HEK293 (cell line): Measurements from ENCODE around the gene TRAFD1.

Experiments used
- GLI4 ChIP-seq: fragments of 450-650 bp; formaldehyde crosslinking; IDR thresholded peaks from 2 replicates; pipeline ENCODE4 v1.5.1; 2016; ENCODE audit warnings: missing biosample characterization, missing genetic modification characterization
- MEIS1 ChIP-seq: sonication (generic); formaldehyde crosslinking; IDR thresholded peaks from 2 replicates; pipeline ENCODE4 v1.8.1; 2022; ENCODE audit warnings: missing genetic modification reagents, mild to moderate bottlenecking, borderline replicate concordance
- SP2 ChIP-seq: fragments of 450-650 bp; formaldehyde crosslinking; IDR thresholded peaks from 2 replicates; pipeline ENCODE4 v1.5.1; 2016; ENCODE audit warnings: missing biosample characterization, missing genetic modification characterization
- ZNF19 ChIP-seq: fragments of 450-650 bp; formaldehyde crosslinking; IDR thresholded peaks from 2 replicates; pipeline ENCODE4; 2016; ENCODE audit warnings: missing biosample characterization, missing genetic modification characterization, low read depth
- ZNF274 ChIP-seq, 2 experiments: fragments of 200-500 bp in 1 of 2; fragments of 450-650 bp in 1 of 2; sonication (Bioruptor generic) in 1 of 2; formaldehyde crosslinking in 1 of 2; IDR thresholded peaks; 2 replicates each; pipeline versions ENCODE4 v1.5.1 to v1.6.1; 2014 to 2016; ENCODE audit warnings: borderline replicate concordance in 1 of 2, inconsistent platforms in 1 of 2, low read length in 1 of 2, missing biosample characterization in 1 of 2, missing genetic modification characterization in 1 of 2
- ZNF292 ChIP-seq: fragments of 450-650 bp; formaldehyde crosslinking; IDR thresholded peaks from 2 replicates; pipeline ENCODE4 v1.5.1; 2016; ENCODE audit warnings: low read depth, missing biosample characterization, missing genetic modification characterization, borderline replicate concordance
- ZNF561 ChIP-seq: fragments of 450-650 bp; IDR thresholded peaks from 2 replicates; pipeline ENCODE4 v1.5.1; 2018; ENCODE audit warnings: missing biosample characterization, missing genetic modification characterization, borderline replicate concordance
- ZNF658 ChIP-seq: fragments of 450-650 bp; formaldehyde crosslinking; IDR thresholded peaks from 2 replicates; pipeline ENCODE4; 2016; ENCODE audit warnings: missing biosample characterization, missing genetic modification characterization
- ZNF843 ChIP-seq: fragments of 450-650 bp; formaldehyde crosslinking; IDR thresholded peaks from 2 replicates; pipeline ENCODE4 v1.5.1; 2016; ENCODE audit warnings: missing biosample characterization, missing genetic modification characterization
- TF ChIP-seq, protein P1 (sequence below): fragments of 450-650 bp; formaldehyde crosslinking; IDR thresholded peaks from 2 replicates; pipeline ENCODE4 v1.5.1; 2016; ENCODE audit warnings: missing biosample characterization, missing genetic modification characterization
- TF ChIP-seq, protein P2 (sequence below): fragments of 450-650 bp; IDR thresholded peaks from 2 replicates; pipeline ENCODE4 v1.5.1; 2018; ENCODE audit warnings: missing biosample characterization, missing genetic modification characterization

DNA sequence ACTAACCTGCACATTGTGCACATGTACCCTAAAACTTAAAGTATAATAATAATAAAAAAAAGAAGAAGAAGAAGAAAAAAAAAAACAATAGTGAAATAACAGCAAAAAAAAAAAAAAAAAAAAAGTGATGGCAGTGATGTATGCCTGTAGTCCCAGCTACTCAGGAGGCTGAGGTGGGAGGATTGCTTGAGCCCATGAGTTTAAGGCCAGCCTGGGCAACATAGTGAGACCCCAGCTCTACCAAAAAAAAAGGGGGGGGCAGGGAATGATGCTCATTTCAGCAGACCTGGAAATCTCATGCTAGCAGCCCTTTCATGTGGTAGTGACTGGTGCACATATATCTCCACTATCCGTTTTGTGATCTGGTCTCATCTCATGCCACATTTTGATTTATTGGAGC is 20.8 kb downstream of the TRAFD1 start:
- TF ChIP-seq ZNF561, result no peak
- no peak for TF ChIP-seq ZNF274 (IDR thresholded peaks at IDR 0.05; ENCODE audit: low read length)
- TF ChIP-seq ZNF274 (tag by site-specific recombination; IDR thresholded peaks at IDR 0.05; ENCODE audit: borderline replicate concordance), result no peak
- TF ChIP-seq, protein P1, sequence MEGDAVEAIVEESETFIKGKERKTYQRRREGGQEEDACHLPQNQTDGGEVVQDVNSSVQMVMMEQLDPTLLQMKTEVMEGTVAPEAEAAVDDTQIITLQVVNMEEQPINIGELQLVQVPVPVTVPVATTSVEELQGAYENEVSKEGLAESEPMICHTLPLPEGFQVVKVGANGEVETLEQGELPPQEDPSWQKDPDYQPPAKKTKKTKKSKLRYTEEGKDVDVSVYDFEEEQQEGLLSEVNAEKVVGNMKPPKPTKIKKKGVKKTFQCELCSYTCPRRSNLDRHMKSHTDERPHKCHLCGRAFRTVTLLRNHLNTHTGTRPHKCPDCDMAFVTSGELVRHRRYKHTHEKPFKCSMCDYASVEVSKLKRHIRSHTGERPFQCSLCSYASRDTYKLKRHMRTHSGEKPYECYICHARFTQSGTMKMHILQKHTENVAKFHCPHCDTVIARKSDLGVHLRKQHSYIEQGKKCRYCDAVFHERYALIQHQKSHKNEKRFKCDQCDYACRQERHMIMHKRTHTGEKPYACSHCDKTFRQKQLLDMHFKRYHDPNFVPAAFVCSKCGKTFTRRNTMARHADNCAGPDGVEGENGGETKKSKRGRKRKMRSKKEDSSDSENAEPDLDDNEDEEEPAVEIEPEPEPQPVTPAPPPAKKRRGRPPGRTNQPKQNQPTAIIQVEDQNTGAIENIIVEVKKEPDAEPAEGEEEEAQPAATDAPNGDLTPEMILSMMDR (tag by site-specific recombination), result no peak
- TF ChIP-seq ZNF843 (tag by site-specific recombination), result no peak
- no peak for TF ChIP-seq GLI4
- no peak for TF ChIP-seq ZNF658 (tag by site-specific recombination)
- TF ChIP-seq ZNF19 (tag by site-specific recombination), result no peak
- TF ChIP-seq, protein P2, sequence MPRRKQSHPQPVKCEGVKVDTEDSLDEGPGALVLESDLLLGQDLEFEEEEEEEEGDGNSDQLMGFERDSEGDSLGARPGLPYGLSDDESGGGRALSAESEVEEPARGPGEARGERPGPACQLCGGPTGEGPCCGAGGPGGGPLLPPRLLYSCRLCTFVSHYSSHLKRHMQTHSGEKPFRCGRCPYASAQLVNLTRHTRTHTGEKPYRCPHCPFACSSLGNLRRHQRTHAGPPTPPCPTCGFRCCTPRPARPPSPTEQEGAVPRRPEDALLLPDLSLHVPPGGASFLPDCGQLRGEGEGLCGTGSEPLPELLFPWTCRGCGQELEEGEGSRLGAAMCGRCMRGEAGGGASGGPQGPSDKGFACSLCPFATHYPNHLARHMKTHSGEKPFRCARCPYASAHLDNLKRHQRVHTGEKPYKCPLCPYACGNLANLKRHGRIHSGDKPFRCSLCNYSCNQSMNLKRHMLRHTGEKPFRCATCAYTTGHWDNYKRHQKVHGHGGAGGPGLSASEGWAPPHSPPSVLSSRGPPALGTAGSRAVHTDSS, result no peak
- TF ChIP-seq MEIS1 (CRISPR knock-in tag), result no peak
- no peak for TF ChIP-seq SP2 (tag by site-specific recombination)
- no peak for TF ChIP-seq ZNF292 (tag by site-specific recombination)
